H1 (cell line): ENCODE results near the gene CRHR1. TPM values are rescaled to one million over a fixed set of nuclear protein-coding genes. Genes with fewer than 3 reads are reported as not detected.

Experiments
- CTCF ChIA-PET: fragments of 300-600 bp; sonication (Branson Sonifier 250); formaldehyde crosslinking; loops from one replicate; lab custom pipeline; 2021; ENCODE audit not compliant: partially characterized antibody; lab: Charles Lee
- POLR2A ChIA-PET: fragments of 300-600 bp; sonication (Branson Sonifier 250); formaldehyde crosslinking; loops from one replicate; lab custom pipeline; 2021; ENCODE audit warnings: inconsistent platforms; ENCODE audit not compliant: partially characterized antibody; lab: Charles Lee
- DNase-seq, 2 experiments: peaks; one replicate each; pipeline versions ENCODE4 v3.0.0 to v3.0.0-alpha.2; 2010 to 2022; ENCODE audit warnings: low spot score in 2 of 2, low read depth in 1 of 2, mixed read lengths in 1 of 2
- FAIRE-seq: peaks from 2 replicates; lab custom pipeline; 2011; peaks lifted over from hg19 to GRCh38; lab: Jason Lieb, UNC
- H2AFZ ChIP-seq: 2 replicates; pipeline ENCODE4 v1.8.1; 2012; ENCODE audit warnings: low read length, inconsistent platforms
- H2AK5ac ChIP-seq: 2 replicates; pipeline ENCODE4 v1.6.1; 2013; ENCODE audit warnings: low read depth, low read length
- H2BK120ac ChIP-seq: replicated peaks from 2 replicates; pipeline ENCODE3; 2013; ENCODE audit warnings: low read depth, low read length, inconsistent platforms
- H2BK12ac ChIP-seq: 2 replicates; pipeline ENCODE4 v1.6.1; 2013; ENCODE audit warnings: low read depth, low read length
- H2BK15ac ChIP-seq: 2 replicates; pipeline ENCODE4 v1.6.1; 2013; ENCODE audit warnings: low read length
- H2BK20ac ChIP-seq: 2 replicates; pipeline ENCODE4 v1.6.1; 2013; ENCODE audit warnings: low read length
- H2BK5ac ChIP-seq: 2 replicates; pipeline ENCODE4 v1.6.1; 2013; ENCODE audit warnings: low read depth, low read length
- H3K14ac ChIP-seq: 2 replicates; pipeline ENCODE4 v1.6.1; 2013; ENCODE audit warnings: inconsistent platforms; ENCODE audit not compliant: insufficient read length
- H3K18ac ChIP-seq: 2 replicates; pipeline ENCODE4 v1.6.1; 2013; ENCODE audit warnings: low read length; ENCODE audit errors: extremely low read depth
- H3K23ac ChIP-seq: 2 replicates; pipeline ENCODE4 v1.6.1; 2013; ENCODE audit warnings: inconsistent platforms; ENCODE audit not compliant: insufficient read length
- H3K23me2 ChIP-seq: 2 replicates; pipeline ENCODE4 v1.6.1; 2013; ENCODE audit warnings: low read depth, low read length
- H3K27ac ChIP-seq: 2 replicates; pipeline ENCODE4 v1.6.1; 2011; ENCODE audit warnings: low read depth, low read length, inconsistent platforms
- H3K27me3 ChIP-seq, 4 experiments: replicated peaks in 1 of 4; 1 replicate in 1 of 4; 2 replicates in 3 of 4; pipeline versions ENCODE4 v1.6.1 to v1.8.1; 2011 to 2013; ENCODE audit warnings: low read length in 3 of 4, mild to moderate bottlenecking in 3 of 4, inconsistent platforms in 2 of 4, mixed read lengths in 2 of 4, moderate library complexity in 1 of 4; ENCODE audit not compliant: control insufficient read depth in 3 of 4, insufficient read depth in 3 of 4; ENCODE audit errors: extremely low read depth in 1 of 4
- H3K36me3 ChIP-seq, 4 experiments: 2 replicates each; pipeline versions ENCODE4 v1.6.1 to v1.8.1; 2011 to 2013; ENCODE audit warnings: mild to moderate bottlenecking in 4 of 4, low read length in 3 of 4, moderate library complexity in 2 of 4, control low read depth in 1 of 4, inconsistent platforms in 1 of 4; ENCODE audit not compliant: insufficient read depth in 4 of 4, control insufficient read depth in 2 of 4
- H3K4ac ChIP-seq: replicated peaks from 2 replicates; pipeline ENCODE3; 2013; ENCODE audit warnings: low read length, low read depth, mixed read lengths, inconsistent platforms; ENCODE audit not compliant: insufficient read length
- H3K4me1 ChIP-seq, 4 experiments: replicated peaks in 1 of 4; 1 replicate in 1 of 4; 2 replicates in 3 of 4; pipeline versions ENCODE4 v1.6.1 to v1.8.1; 2011 to 2013; ENCODE audit warnings: low read length in 3 of 4, inconsistent platforms in 2 of 4, mixed read lengths in 1 of 4; ENCODE audit not compliant: insufficient read depth in 4 of 4, control insufficient read depth in 3 of 4
- H3K4me2 ChIP-seq, 2 experiments: 2 replicates each; pipeline versions ENCODE4 v1.6.1 to v1.8.1; 2011 to 2013; ENCODE audit warnings: low read depth in 2 of 2, low read length in 2 of 2, control low read depth in 1 of 2, inconsistent platforms in 1 of 2, mild to moderate bottlenecking in 1 of 2; ENCODE audit not compliant: insufficient read depth in 1 of 2
- H3K4me3 ChIP-seq, 4 experiments: fragments of 200-600, 300-600 bp in 1 of 4; sonication (generic), shearing (Covaris generic), sonication (Bioruptor Twin) in 1 of 4; 2 replicates each; pipeline versions ENCODE4 v1.5.1 to v1.8.1; 2011 to 2016; ENCODE audit warnings: low read length in 4 of 4, low read depth in 3 of 4, control low read depth in 2 of 4, inconsistent platforms in 2 of 4, mild to moderate bottlenecking in 2 of 4, mixed read lengths in 1 of 4, moderate library complexity in 1 of 4; ENCODE audit not compliant: insufficient read depth in 2 of 4; ENCODE audit errors: extremely low read depth in 1 of 4
- H3K56ac ChIP-seq: replicated peaks from 2 replicates; pipeline ENCODE3; 2013; ENCODE audit warnings: low read depth, mild to moderate bottlenecking, mixed read lengths, low read length, inconsistent platforms; ENCODE audit not compliant: insufficient read length
- H3K79me1 ChIP-seq: 2 replicates; pipeline ENCODE4 v1.6.1; 2013; ENCODE audit warnings: low read depth, low read length, control low read depth
- H3K79me2 ChIP-seq, 2 experiments: 2 replicates each; pipeline versions ENCODE4 v1.6.1 to v1.8.1; 2012 to 2013; ENCODE audit warnings: low read length in 2 of 2, mild to moderate bottlenecking in 2 of 2, inconsistent platforms in 1 of 2; ENCODE audit not compliant: insufficient read depth in 2 of 2, control insufficient read depth in 1 of 2
- H3K9ac ChIP-seq, 4 experiments: replicated peaks in 1 of 4; 1 replicate in 1 of 4; 2 replicates in 3 of 4; pipeline versions ENCODE4 v1.6.1 to v1.8.1; 2011 to 2013; ENCODE audit warnings: low read depth in 3 of 4, low read length in 3 of 4, control low read depth in 2 of 4, mild to moderate bottlenecking in 2 of 4, moderate library complexity in 2 of 4, inconsistent platforms in 1 of 4; ENCODE audit errors: extremely low read depth in 1 of 4
- H3K9me3 ChIP-seq, 2 experiments: 2 replicates each; pipeline versions ENCODE4 v1.6.1 to v1.8.1; 2012 to 2013; ENCODE audit warnings: mild to moderate bottlenecking in 2 of 2, moderate library complexity in 2 of 2, control low read depth in 1 of 2, inconsistent platforms in 1 of 2, low read depth in 1 of 2, low read length in 1 of 2, mixed read lengths in 1 of 2; ENCODE audit not compliant: insufficient read depth in 2 of 2
- H4K20me1 ChIP-seq, 2 experiments: replicated peaks in 1 of 2; 2 replicates each; pipeline versions ENCODE3 to v1.8.1; 2011 to 2013; ENCODE audit warnings: inconsistent platforms in 2 of 2, low read length in 2 of 2, mild to moderate bottlenecking in 1 of 2; ENCODE audit not compliant: insufficient read depth in 2 of 2, control insufficient read depth in 1 of 2
- H4K5ac ChIP-seq: 2 replicates; pipeline ENCODE4 v1.6.1; 2013; ENCODE audit warnings: low read length, low read depth, mixed read lengths, inconsistent platforms; ENCODE audit not compliant: insufficient read length
- H4K8ac ChIP-seq: 2 replicates; pipeline ENCODE4 v1.8.0; 2013; ENCODE audit warnings: mild to moderate bottlenecking, moderate library complexity, low read length, inconsistent platforms; ENCODE audit not compliant: insufficient read depth; ENCODE audit errors: extremely low read depth
- H4K91ac ChIP-seq: replicated peaks from 2 replicates; pipeline ENCODE3; 2013; ENCODE audit warnings: low read length, mixed read lengths, inconsistent platforms; ENCODE audit not compliant: insufficient read length
- HDAC2 ChIP-seq, 2 experiments: fragments of 300-600 bp in 1 of 2; sonication (generic) in 1 of 2; IDR thresholded peaks; 2 replicates each; pipeline ENCODE4 v1.6.1; 2011 to 2012; ENCODE audit warnings: low read depth in 2 of 2, low read length in 2 of 2, mild to moderate bottlenecking in 2 of 2, moderate library complexity in 2 of 2, borderline replicate concordance in 1 of 2, inconsistent platforms in 1 of 2
- KDM1A ChIP-seq: fragments of 200-600, 300-600 bp; sonication (generic); IDR thresholded peaks from 2 replicates; pipeline ENCODE4 v1.7.1; 2016; ENCODE audit warnings: mild to moderate bottlenecking, low read length, borderline replicate concordance
- PHF8 ChIP-seq: fragments of 200-600 bp; sonication (generic); conservative IDR thresholded peaks from 2 replicates; pipeline ENCODE4 v1.7.1; 2012; ENCODE audit warnings: low read depth, mild to moderate bottlenecking, inconsistent platforms, low read length, moderate library complexity
- TAF1 ChIP-seq: IDR thresholded peaks from 2 replicates; pipeline ENCODE4 v1.6.1; 2011; ENCODE audit warnings: mild to moderate bottlenecking, low read depth, low read length
- TEAD4 ChIP-seq: IDR thresholded peaks from 2 replicates; pipeline ENCODE4 v1.6.1; 2012; ENCODE audit warnings: low read depth, low read length, inconsistent platforms, mixed read lengths
- WGBS, 2 experiments: shearing (Covaris generic) in 1 of 2; methylation state at CpG; one replicate each; pipeline versions ENCODE4 v1.1.6 to v1.1.7; 2013 to 2015; ENCODE audit warnings: low lambda C conversion rate in 2 of 2, mixed read lengths in 2 of 2, inconsistent platforms in 1 of 2, low coverage in 1 of 2, missing lambda C conversion rate in 1 of 2; ENCODE audit not compliant: insufficient replicate concordance in 2 of 2, insufficient coverage in 1 of 2, insufficient read length in 1 of 2; ENCODE audit errors: extremely low coverage in 1 of 2, missing lambda C conversion rate in 1 of 2; 5-methylcytosine and 5-hydroxymethylcytosine counted together
- polyA plus RNA-seq, 7 experiments: library from polyadenylated mRNA; depleted of rRNA in 3 of 7; stranded (reverse) in 5 of 7; unstranded in 2 of 7; fragments of >200 nt in 5 of 7; fragments of 200-250 nt in 2 of 7; gene quantifications; 1 replicate in 5 of 7; 2 replicates in 1 of 7; 4 replicates in 1 of 7; pipeline versions ENCODE4 v1.2.1 to v1.2.3, GENCODE V29; 2011 to 2013; ENCODE audit warnings: missing spikeins in 2 of 7, mixed read lengths in 2 of 7
- total RNA-seq: library from RNA; stranded (reverse); fragmentation: NEBNext Ultra II Directional; extraction: Animal tissue kit (Norgen Biotek cat#: 25700); gene quantifications from 2 replicates; pipeline ENCODE4 v1.2.1, GENCODE V29; 2021

CRHR1 gene
- total and polyA plus RNA-seq, 2 of the 8 experiments (the other 6 are each of a cell fraction or from before 2014, with no cell fraction given): 0.56 to 1.7 TPM

DNA sequence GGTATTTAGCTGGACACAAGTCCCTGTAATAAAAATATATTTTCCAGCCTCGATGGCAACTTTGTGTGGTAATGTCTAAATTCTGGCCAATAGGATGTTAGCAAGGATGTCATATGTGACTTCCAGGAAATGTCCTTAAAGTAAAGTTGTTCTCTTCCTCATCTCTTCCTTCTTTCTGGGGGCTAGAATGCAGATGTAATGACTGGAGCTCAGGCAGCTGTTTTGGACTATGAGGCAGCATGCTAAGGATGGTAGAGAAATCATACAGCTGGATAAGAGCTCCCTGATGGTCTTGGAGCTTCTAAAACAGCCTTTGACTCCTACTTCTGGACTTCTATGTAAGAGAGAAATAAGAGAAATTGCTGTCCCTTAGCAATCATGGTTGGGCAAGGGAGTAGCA lies 93.3 kb downstream of the CRHR1 start:
- POLR2A ChIA-PET: no interaction called here
- H3K4me3 ChIP-seq: no peak overlapping the region
- TF ChIP-seq HDAC2 (IDR thresholded peaks at IDR 0.05; ENCODE audit: borderline replicate concordance in 1 of 2, low read depth in 2 of 2, low read length in 2 of 2) (peak in 1 of 2 experiments; percentile 67; a peak in 1 of 4 replicates), TAF1 (no peak), PHF8 (no peak), KDM1A (peak; percentile 87), TEAD4 (no peak)

More for the DNA sequence above, 93.3 kb downstream of the CRHR1 start:
- Histone ChIP-seq H3K36me3 (no peaks in the 10 kb centered on the region), H3K23ac (no peak overlapping the region), H3K79me1 (no peaks in the 10 kb centered on the region), H3K9ac (no peak overlapping the region), H2AK5ac (no peak overlapping the region), H3K18ac (no peak overlapping the region), H3K4ac (no peak overlapping the region), H3K23me2 (no peaks in the 10 kb centered on the region), H4K91ac (no peak overlapping the region), H3K27me3 (no peaks in the 10 kb centered on the region), H3K79me2 (no peaks in the 10 kb centered on the region), H3K9me3 (peaks cover 0 to 3% of the 10 kb centered on the region in 2 experiments; a peak in 1 of 4 replicates), H2BK120ac (no peak overlapping the region), H4K20me1 (no peaks in the 10 kb centered on the region), H2AFZ (no peak overlapping the region), H3K4me1 (no peaks in the 10 kb centered on the region), H2BK15ac (no peak overlapping the region), H2BK5ac (no peak overlapping the region), H3K4me2 (no peak overlapping the region), H3K56ac (no peak overlapping the region), H2BK20ac (no peak overlapping the region), H4K5ac (no peak overlapping the region), H3K14ac (no peak overlapping the region), H3K27ac (no peak overlapping the region), H4K8ac (no peak overlapping the region), H2BK12ac (no peak overlapping the region)
- DNase-seq (no peak), FAIRE-seq (no peak)
- WGBS, 2 experiments: 91% methylated on average over 1 of the region's 1 CpG; no CpG with 5 or more reads in 1 of the 2 experiments
- CTCF ChIA-PET: interaction anchor here (1.1 to 2.7 kb wide), 5 partner anchors 16 to 237 kb away, joined by 3 to 9 read pairs (median 3); no protein-coding TSS in a partner anchor
